HG03378 (cell line): Measurements from ENCODE around the gene ARMH4.
"Not testable (repeated sequence)": the region's sequence is repeated elsewhere in the genome, so short reads cannot be mapped to it uniquely, and the experiment has no call there.

Experiments
- ATAC-seq: cut with Tn5 transposase; IDR thresholded peaks from one replicate; pipeline ENCODE4 v1.9.1; 2021; ENCODE audit warnings: mild to moderate bottlenecking, moderate library complexity; ENCODE audit not compliant: unreplicated experiment

Gene ARMH4

DNA sequence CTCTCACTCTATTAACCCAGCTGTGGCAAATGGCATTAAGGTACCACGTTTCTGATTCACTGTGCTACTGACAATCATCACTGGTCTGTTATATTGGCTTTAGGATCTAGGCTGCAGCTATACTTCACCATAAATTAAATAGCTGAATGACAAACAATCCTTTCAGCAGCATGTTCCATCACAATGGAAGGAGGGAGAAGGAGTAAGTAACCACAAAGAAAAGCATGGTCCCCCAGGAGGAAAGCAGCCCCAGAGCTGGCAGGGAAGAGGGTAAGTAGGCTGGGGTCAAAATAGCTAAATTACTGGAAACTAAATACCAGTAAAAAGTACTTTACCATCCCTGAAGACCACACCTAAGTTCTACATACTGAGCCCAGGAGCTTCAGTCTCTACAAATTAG lies 2.8 kb downstream of the ARMH4 start:
- no peak for ATAC-seq

DNA sequence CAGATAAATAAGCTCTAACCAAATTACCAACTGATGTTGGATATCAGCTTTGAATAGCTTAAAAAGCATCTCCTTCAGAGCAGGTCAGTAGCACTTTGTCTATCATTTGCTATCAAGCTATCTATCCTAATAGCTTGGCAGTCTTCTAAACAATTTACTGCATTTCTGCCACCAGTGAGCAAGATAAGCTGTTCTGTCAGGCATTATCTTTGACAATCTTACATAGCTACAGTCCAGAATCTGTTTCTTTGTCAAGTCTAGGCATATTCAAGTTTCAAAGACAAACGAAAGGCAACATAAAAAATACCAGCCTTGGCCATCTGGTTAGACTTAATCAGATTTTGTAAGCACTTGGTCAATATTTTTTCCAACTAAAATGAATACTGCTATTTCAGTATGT lies 5.6 kb downstream of the ARMH4 start:
- no peak for ATAC-seq

DNA sequence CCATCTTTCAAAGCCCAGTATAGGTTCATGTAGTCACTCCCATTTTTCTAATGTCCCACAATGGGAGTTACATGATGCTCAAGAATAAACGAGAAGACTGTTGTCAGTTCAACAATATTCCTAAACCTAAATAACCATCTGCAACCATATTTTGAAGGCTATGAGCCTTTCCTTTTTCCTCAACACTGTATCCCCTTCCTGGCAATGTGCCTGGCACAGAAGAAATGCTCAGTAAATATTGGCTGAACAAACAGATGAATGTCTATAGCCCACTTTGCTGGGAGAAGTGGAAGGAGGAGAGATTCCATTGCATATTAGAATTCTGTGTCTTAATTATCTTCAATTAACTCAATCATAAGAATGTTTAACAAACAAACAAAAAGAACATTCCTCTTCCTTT lies 6.1 kb downstream of the ARMH4 start:
- ATAC-seq: no peak

DNA sequence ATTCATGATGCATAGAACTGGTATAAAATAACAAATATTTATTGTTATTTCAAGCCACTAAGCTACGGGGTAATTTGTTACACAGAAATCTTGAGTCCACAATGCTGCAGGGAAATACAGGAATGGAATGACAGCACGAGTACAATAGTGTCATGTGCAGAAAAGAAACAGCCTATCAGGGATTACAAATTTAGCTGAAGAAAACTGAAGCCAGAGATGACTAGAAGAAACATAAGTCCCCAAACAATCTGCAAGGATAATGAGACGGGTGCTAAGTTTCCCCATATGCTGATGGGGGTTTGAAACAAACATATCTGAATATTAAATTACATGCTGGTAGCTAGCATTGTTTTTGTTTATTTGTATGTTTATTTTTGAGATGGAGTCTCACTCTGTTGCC lies 8.9 kb downstream of the ARMH4 start:
- no peak for ATAC-seq

DNA sequence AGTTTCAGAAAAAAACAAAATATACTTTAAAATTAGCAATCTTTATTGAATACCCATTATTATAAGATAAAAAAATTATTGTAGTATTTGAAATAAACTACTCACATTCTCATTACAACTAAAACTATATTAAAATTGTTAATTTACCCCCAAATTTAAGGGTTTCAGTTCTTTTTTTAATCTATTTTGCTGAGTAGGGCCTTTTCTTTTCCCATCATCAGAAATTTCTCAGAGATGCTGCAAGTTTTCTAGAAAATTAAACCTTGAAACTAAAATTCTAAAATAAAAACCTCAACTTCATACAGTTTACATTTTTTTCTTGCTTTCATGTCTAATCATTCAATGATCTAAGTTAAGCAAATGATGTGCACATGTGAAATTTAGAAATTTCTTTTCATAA lies 10.1 kb downstream of the ARMH4 start:
- no peak for ATAC-seq

DNA sequence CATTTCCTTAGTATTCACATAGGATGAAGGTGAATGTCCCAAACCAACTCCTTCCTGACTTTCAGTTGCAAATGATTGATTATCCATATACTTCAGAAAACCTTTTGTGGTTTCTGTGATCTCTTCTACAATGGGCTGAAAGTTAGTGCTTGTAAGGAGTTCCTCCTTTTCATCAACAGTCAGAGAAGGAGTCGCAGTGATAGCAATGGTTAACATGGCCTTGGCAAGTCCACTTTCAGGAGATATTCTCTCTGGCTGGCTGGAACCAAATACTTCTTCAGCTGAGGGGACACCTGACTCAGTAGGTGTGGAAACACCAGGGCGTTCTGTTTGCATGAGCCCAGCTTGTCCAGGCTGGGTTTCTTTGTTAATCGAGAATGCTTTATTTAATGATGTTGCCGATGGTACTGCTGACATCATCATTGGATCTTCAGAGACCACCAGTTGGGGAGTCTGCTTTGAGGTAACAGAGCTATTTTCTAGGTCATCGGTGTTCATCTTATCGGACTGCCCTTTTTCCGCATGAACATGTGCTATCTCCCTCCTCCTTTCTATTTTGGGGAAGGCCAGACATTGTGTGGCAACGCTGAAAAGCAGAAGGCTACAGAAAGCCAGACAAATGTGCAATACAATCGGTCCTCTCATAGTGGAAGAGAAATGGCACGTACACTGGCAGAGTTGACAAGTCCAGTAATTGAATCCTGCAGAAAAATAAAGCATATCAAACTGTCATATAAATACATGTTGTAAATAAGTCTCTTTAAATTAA lies 13.1 kb downstream of the ARMH4 start:
- ATAC-seq: no peak

DNA sequence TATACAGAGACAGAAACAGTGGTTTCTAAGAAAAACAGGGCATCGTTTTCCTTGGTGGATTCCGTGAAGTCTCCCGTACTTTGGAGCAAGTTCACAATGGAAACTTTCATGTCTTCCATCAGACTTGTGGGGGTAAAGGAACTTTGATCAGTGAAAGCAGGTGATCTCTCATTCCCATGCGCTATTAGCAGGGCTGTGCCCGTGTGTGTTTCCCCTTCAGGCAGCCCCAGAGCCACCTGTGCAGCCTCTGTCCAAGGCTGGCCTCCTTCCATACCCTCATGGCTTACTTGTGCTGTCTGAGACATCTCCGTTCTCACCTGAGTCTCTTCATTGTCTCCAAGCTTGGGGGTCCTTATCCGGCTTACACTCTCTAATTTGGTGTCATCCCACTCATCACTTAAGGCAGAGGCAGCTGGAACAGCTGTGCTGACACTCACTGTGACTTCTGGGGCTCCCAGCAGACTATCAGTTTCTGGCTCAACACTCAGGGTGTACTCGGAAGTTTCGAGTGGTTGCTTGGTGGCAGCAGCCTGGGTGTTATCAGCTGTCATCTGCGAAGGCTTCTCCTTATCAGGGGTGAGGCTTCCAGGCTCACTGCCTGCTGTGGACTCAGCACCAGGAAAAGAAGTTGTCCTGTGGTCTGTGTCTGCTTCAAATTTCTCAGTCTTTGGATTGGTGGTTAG lies 13.8 kb downstream of the ARMH4 start:
- ATAC-seq: no peak

DNA sequence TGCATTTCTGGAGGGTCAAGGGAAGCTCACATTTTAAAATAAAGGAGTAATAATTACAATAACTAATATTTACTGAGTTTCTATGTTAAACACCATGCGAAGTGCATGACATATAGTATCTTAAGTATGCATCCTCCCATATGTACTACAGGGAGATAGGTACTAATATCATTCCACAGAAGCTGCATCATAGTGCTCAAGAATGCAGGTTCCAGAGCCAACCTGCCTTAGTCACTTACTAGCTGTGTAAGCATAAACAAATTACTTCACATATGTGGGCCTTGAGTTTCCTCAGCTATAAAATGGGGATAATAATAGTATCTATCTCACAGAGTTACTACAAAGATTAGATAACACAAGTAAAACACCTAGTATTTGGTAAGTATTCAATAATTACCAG lies 18.3 kb downstream of the ARMH4 start:
- no peak for ATAC-seq

DNA sequence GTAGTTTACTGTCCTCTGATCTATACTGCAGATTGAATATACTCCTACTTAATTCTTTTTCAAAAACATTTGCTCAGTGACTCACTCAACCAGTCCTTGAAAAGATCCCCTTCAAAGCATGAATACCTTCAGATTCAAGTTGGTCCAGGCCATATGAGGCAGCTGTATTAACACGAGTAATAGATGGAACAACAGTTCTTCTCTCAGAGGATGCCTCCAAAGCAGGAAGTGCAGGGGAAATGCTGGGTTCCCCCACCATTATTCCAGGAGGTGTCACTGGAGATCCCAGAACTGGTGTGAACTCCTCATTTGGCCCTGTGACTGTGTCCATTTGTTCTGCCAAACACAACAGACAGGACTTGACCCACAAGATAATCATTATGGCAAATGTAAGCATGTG lies 20.6 kb downstream of the ARMH4 start:
- ATAC-seq: no peak

DNA sequence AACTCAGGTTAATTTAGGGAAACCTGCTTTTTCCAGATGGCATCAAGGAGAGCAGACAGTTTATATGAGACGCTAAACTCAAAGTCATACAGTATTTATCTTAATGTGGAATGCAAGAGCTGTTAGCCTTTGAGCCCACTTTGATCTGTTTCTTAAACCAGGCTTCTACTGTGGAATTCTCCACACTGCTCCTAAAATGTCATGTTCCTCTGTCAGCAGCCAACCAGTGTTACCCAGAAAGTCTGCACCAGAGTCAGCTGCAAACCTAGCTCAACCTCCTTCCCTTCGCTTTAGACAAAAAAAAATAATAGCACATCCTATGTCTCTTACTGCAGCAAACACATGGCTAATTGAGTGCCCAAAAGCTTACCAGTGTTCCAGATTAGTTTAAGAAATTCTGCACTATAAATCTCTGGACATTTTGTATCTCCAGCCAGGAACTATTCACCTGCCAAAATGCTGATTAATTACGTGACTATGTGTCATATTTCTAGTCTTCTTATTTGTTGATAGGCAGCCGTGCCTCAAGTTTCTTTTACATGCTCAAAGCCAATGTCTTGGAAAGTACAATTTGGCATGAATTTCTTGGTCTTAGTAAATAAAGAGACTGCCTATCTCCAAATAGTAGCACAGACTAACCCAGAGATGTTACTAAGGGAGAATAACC lies 21.8 kb downstream of the ARMH4 start:
- no peak for ATAC-seq

DNA sequence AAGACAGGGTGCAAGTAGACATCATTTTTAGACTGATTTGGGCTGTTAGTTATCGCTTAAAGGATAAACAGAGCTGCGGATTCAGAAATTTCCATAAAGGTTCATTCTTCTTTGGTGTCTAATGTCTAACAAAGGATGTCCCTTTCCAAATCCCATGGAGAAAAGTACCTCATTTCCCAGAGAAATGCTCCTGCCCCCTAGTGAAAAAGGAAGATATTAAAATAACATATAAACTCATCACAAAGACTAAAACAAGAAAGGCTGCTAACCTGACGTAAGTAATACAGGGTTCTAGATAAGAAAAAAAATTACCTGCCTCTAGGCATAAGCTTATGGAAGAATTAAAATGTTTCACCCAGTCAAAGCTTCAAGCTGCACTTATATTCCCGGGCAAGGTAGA lies 22.8 kb downstream of the ARMH4 start:
- ATAC-seq: no peak

DNA sequence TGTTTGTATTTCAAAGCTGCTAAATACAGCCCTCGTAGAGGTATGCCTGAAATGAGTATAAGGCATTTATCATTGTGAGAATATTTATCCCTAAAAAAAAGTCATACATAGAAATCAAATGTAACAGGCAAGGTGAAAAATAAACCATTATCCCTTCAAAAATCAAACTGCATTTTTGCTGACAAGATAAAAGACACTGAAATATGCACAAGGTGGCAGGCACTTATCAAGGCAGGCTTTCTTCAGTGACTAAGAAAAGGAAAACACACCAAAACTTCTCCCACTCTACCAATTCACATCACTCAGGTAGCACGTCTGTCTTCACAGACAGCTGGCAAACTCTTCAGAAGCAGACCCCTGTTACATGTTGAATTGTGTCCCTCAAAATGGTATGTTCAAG lies 23.6 kb downstream of the ARMH4 start:
- no peak for ATAC-seq

DNA sequence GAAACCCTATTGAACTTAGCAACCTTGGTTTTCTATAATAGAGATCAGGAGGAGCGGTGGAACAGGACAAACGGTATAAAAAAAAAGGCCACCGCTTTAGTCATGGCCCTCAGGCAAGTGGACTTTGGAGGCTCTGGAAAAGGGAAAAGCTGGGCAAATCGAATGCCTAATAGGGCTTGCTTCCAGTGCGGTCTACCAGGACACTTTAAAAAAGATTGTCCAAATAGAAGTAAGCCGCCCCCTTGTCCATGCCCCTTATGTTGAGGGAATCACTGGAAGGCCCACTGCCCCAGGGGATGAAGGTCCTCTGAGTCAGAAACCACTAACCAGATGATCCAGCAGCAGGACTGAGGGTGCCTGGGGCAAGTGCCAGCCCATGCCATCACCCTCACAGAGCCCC lies 29.5 kb downstream of the ARMH4 start:
- ATAC-seq: not testable (repeated sequence)

DNA sequence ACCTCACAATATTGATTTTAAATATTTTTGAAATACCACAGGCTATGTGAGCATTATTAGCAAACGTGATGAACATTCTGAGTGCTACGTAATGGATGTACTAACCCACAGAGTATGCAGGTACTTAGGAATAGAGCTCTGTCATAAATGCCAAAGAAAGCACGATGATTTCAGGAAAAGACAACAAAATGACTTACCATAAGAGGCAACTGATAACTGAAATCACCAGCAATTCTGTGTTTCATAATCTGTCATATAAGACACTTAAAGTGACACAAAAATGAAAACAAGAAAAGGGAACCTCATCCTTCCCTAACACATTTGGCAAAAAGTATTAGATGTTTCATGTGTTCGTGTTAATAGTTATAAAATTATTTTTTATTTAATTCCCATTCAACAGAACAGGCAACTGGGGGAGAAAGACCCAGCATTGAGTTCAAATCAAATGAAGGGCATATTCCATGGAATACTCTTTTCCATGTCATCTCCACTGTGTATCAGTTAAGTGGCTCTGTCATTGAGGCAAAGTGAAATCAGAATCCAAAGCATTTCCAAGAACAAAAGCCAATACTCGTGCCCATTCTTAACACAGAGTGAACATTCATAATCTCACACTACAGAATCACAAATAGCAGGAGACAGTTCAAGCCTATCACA lies 30.4 kb downstream of the ARMH4 start:
- ATAC-seq: no peak

DNA sequence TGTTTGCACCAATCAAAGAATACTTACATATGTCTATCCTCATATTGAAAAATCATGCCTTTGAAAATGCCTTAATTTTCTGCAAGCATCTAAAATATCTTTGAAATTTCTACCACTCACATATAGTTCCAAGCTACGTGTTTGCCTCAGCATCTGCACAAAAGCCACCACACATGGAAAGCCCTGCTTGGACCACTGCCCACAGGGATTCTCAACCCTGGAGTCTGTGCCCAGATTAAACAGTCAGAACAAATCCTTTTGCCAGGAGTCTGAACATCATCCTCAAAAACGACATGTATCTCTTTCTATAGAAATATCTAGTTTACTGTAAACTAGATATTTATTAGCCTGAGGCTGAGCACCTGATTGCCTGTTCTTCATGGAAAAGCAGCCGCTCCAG lies 32.6 kb downstream of the ARMH4 start:
- no peak for ATAC-seq

DNA sequence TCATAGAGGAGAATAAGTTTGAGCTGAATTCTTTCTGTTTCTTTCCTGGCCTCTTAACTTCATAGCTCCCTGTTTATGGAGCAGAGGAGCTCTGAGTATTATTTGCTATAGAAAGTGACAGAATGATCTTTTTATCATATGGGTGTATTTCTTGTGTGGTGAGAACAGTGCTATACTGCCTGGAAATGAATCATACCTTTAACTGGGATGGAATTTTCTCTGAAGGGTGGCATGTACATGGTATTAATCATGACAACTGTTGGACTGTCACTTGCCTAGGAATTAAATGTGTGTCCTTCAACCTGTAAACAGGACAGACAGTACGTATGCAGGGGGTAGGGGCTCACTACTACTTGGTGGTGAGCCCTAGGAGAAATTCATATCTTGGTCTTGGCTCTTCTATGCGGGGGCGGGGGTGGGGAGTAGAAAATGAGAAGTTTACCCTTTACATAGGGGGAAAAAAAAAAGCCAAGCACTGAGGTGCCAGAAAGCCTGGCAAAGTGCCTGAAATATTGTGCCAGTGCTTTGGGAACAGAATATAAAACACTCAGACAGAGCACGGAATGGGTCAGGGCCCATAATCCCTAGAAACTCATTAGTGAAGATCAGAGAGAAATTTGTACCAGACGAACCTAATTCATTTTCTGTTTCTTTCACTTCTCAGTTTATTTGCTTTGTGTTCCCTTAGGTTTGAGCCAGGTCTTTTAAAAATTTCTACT lies 33.8 kb downstream of the ARMH4 start:
- ATAC-seq: no peak

DNA sequence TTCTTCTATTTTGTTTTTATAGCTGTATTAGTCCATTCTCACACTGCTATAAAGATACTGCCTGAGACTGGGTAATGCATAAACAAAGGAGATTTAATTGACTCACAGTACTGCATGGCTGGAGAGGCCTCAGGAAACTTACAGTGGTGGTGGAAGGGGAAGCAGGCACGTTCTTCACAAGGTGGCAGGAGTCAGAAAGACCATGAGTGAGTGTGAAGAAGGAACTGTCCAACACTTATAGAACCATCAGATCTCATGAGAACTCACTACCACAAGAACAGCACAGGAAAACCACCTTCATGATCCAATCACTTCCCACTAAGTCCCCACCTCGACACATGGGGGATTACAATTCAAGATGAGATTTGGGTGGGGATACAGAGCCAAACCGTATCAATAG lies 42.3 kb downstream of the ARMH4 start:
- ATAC-seq: no peak

DNA sequence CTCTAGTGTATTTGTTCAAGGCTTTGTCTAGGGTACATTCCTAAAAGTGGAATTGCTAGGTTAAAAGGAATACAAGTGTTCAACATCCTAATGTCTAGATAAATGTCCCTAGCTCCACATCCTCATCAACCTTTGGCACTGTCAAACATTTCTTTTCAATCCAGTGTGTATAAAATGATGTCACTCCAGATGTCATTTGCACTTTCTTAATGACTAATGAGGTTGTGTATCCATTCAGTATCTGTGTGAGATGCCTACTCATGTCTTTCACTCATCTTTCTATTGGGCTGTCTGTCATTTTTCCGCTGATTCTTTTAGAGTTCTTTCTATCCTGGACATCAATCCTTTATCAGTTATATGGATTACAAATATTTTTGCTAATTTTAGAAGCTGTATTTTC lies 43.3 kb downstream of the ARMH4 start:
- ATAC-seq: no peak

DNA sequence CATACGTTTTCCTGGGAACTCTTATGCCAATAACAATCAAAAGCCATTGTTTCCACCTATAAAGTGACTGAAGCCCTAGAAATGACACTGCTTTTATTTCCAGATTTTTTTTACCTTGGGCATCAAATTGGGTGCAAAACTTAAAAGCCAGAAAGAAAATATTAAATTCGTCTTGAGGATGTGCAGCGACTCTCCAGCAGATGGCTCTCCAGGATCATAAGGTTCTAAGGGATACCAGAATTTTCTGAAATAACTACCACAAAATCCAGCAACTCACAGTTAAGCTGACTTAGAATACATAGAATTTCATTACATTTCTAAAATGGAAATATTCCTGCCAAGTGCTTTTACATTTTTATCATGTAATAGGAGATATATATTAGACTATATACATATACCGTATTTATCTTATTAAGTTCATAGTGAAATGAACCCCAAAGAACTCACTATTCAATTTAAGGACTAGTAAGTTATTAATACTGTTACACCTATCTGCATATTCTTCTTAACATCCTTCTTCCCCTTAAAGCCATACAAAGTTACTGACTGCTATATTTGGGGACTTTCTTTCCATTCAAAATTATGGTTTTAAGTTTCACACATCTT lies 44.0 kb downstream of the ARMH4 start:
- no peak for ATAC-seq

DNA sequence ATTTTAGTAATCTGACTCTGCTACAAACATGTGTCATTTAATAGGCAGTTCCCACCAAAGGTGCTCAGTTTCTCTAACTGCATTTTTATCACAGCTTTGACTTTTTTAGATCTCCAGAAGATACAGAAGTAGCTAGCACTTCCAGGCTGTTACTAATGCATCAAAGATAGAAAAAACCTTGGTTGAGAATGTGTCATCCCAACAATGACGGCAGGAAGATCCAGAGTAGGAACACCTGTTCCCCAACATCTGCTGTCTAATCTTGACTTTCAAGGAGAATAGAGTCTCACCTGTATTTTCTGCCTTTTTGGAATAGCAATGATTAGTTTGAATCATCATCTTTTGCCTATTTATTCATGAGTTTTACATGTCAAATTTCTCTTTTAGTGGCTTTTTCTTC lies 45.0 kb downstream of the ARMH4 start:
- ATAC-seq: no peak

DNA sequence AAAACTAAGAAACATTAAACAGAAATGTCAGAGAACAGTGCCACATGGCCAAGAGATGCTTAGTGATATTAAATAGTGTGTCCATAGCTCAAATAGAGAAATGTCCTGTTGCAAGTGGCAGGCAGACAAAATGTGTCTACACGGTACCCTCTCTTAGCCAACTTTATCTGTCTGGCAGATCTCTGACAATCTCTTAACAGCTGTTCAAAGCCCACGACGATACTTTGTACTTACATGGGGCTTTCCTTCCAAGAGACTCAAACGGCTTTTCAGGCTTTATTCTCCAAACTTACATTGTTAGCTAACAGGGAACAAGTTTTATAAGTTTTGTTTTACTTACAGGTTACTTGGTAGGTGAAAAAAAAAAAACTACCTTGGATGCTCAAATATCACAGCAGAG lies 45.6 kb downstream of the ARMH4 start:
- ATAC-seq: no peak
